Activated CD8-positive, alpha-beta T cell treated with anti-CD3 and anti-CD28 coated beads for 36 hours (primary cell): Measurements from ENCODE around the gene FXYD3. TPM values are rescaled to one million over a fixed set of nuclear protein-coding genes. Genes with fewer than 3 reads are reported as not detected.
A peak's percentile ranks its signal among the peaks of the same experiment; 100 is the strongest.
"Not testable (repeated sequence)": the region's sequence is repeated elsewhere in the genome, so short reads cannot be mapped to it uniquely, and the experiment has no call there.

Source experiments
- ATAC-seq: fragments of 200-7000 bp; cut with Tn5 transposase; one replicate; pipeline ENCODE4 v1.10.0; 2021; ENCODE audit warnings: mild to moderate bottlenecking, moderate library complexity
- CTCF ChIA-PET: fragments of 350-600 bp; sonication (Branson Sonifier 250); formaldehyde crosslinking; loops from one replicate; lab custom pipeline; 2021; ENCODE audit warnings: antibody characterized with exemption; lab: Charles Lee
- POLR2A ChIA-PET: fragments of 350-600 bp; sonication (Branson Sonifier 250); formaldehyde crosslinking; loops from one replicate; lab custom pipeline; 2021; ENCODE audit warnings: antibody characterized with exemption; lab: Charles Lee
- DNase-seq: peaks from one replicate; pipeline ENCODE4 v3.0.0-alpha.2; 2020
- H3K27ac Mint-ChIP-seq: one replicate; pipeline ENCODE4 v1.8.0; 2021; ENCODE audit warnings: mild to moderate bottlenecking, mixed read lengths
- H3K27me3 Mint-ChIP-seq: one replicate; pipeline ENCODE4 v1.8.0; 2021; ENCODE audit warnings: mixed read lengths
- H3K36me3 Mint-ChIP-seq: one replicate; pipeline ENCODE4 v1.8.0; 2021; ENCODE audit warnings: low read depth, mixed read lengths
- H3K4me1 Mint-ChIP-seq: one replicate; pipeline ENCODE4 v1.8.0; 2021; ENCODE audit warnings: low read depth, mixed read lengths
- H3K4me3 Mint-ChIP-seq: one replicate; pipeline ENCODE4 v1.8.0; 2021; ENCODE audit warnings: mild to moderate bottlenecking, moderate library complexity, mixed read lengths
- H3K9me3 Mint-ChIP-seq: one replicate; pipeline ENCODE4 v1.8.0; 2021; ENCODE audit warnings: mixed read lengths
- CTCF ChIP-seq: fragments of 200-600 bp; IDR thresholded peaks from one replicate; pipeline ENCODE4 v1.8.0; 2022; ENCODE audit warnings: antibody characterized with exemption, mild to moderate bottlenecking
- intact Hi-C: fragments of 100-400 bp; cut with micrococcal nuclease; formaldehyde crosslinking; loops from one replicate; pipeline ENCODE4 v1.10.0; 2022
- total RNA-seq, 2 experiments: library from RNA; stranded (reverse); gene quantifications; one replicate each; pipeline ENCODE4 v1.2.3, GENCODE V29; 2021

FXYD3 gene
- total RNA-seq, 2 experiments from 2014 or later: not detected

GRCh38 chr19:35146746-35147459 lies 31.3 kb downstream of the FXYD3 start:
- ChIA-PET CTCF (interaction anchor here (1.1 kb wide), 1 partner anchor 80 kb away, joined by 3 read pairs; no protein-coding TSS in a partner anchor), POLR2A (interaction anchor here (1.1 kb wide), 1 partner anchor 10 kb away, joined by 3 read pairs; no protein-coding TSS in a partner anchor)
- DNase-seq (no peak), ATAC-seq (no peak)
- no peak for TF ChIP-seq CTCF
- no peak overlapping the region for H3K27ac Mint-ChIP-seq
- H3K27me3 Mint-ChIP-seq: peaks cover 7% of the 10 kb centered on the region
- no peaks in the 10 kb centered on the region for H3K36me3 Mint-ChIP-seq
- intact Hi-C loops: loop anchor here (10.0 kb wide), 1 partner anchor 118 kb away; the partner anchor contains the start of gene USF2
- H3K9me3 Mint-ChIP-seq: no peaks in the 10 kb centered on the region
- peaks cover 26% of the 10 kb centered on the region for H3K4me1 Mint-ChIP-seq
- H3K4me3 Mint-ChIP-seq: no peak overlapping the region

DNA sequence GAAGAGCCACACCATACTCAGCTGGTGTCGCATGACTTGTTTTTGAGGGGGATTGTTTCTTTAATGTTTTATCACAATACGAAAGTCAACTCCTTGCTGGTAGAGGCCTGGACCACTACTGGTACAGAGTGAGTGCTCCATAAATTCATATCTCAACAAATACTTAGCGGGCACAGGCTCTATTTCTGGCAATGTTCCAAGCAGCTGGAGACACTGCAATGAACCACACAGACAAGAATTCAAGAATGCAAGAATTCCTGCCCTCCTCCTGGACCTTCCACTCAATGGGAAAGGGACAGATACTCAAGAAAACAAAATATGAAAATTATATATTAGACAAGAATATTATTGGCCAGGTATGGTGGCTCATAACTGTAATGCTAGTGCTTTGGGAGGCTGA lies 33.8 kb downstream of the FXYD3 start:
- ChIA-PET CTCF (interaction anchor here (1.3 kb wide), 1 partner anchor 92 kb away, joined by 3 read pairs; no protein-coding TSS in a partner anchor), POLR2A (interaction anchor here (0.6 kb wide), 1 partner anchor 38 kb away, joined by 3 read pairs; no protein-coding TSS in a partner anchor)
- no peak for TF ChIP-seq CTCF
- ATAC-seq: no peak
- H3K36me3 Mint-ChIP-seq: no peaks in the 10 kb centered on the region
- peaks cover 17% of the 10 kb centered on the region for H3K4me1 Mint-ChIP-seq
- no peak overlapping the region for H3K27ac Mint-ChIP-seq
- no peak overlapping the region for H3K4me3 Mint-ChIP-seq
- H3K9me3 Mint-ChIP-seq: no peaks in the 10 kb centered on the region
- H3K27me3 Mint-ChIP-seq: no peaks in the 10 kb centered on the region
- DNase-seq: no peak
- intact Hi-C loops: loop anchor here (10.0 kb wide), 1 partner anchor 115 kb away; the partner anchor contains the start of gene USF2

- Mint-ChIP-seq H3K27me3 (no peaks in the 10 kb centered on the region), H3K36me3 (peaks cover 4% of the 10 kb centered on the region), H3K9me3 (no peaks in the 10 kb centered on the region), H3K4me1 (peaks cover 14% of the 10 kb centered on the region), H3K27ac (no peak overlapping the region), H3K4me3 (no peak overlapping the region)
- ATAC-seq: no peak
- ChIA-PET CTCF (interaction anchor here (1.3 kb wide), 1 partner anchor 91 kb away, joined by 3 read pairs; no protein-coding TSS in a partner anchor), POLR2A (interaction anchor here (1.2 kb wide), 1 partner anchor 14 kb away, joined by 4 read pairs; no protein-coding TSS in a partner anchor)
- no peak for TF ChIP-seq CTCF
- no peak for DNase-seq
- intact Hi-C loops: no loop called here
These were observed 34.8 kb downstream of the FXYD3 start for GRCh38 chr19:35150445-35150844.

GRCh38 chr19:35151273-35152065 lies 35.8 kb downstream of the FXYD3 start:
- ChIA-PET CTCF (interaction anchor here (0.8 to 6.2 kb wide), 2 partner anchors 9 to 15 kb away, joined by 3 to 57 read pairs; partner anchors contain the start of gene FXYD7), POLR2A (interaction anchor here (1.2 kb wide), 1 partner anchor 13 kb away, joined by 4 read pairs; no protein-coding TSS in a partner anchor)
- ATAC-seq (no peak), DNase-seq (no peak)
- H3K36me3 Mint-ChIP-seq: peaks cover 14% of the 10 kb centered on the region
- H3K27ac Mint-ChIP-seq: no peak overlapping the region
- no peaks in the 10 kb centered on the region for H3K9me3 Mint-ChIP-seq
- no peaks in the 10 kb centered on the region for H3K27me3 Mint-ChIP-seq
- peaks cover 20% of the 10 kb centered on the region for H3K4me1 Mint-ChIP-seq
- intact Hi-C loops: no loop called here
- H3K4me3 Mint-ChIP-seq: no peak overlapping the region
- no peak for TF ChIP-seq CTCF

GRCh38 chr19:35153129-35153522 lies 37.5 kb downstream of the FXYD3 start:
- POLR2A ChIA-PET: interaction anchor here (1.4 to 2.0 kb wide), 4 partner anchors 9 to 61 kb away, joined by 5 to 11 read pairs (median 8); no protein-coding TSS in a partner anchor
- H3K9me3 Mint-ChIP-seq, DNase-seq, intact Hi-C loops, H3K27me3 Mint-ChIP-seq, ATAC-seq: not testable (repeated sequence)
- Mint-ChIP-seq H3K4me3 (peak overlapping the region; percentile 95), H3K36me3 (peaks cover 31% of the 10 kb centered on the region), H3K4me1 (peaks cover 34% of the 10 kb centered on the region), H3K27ac (peak overlapping the region; percentile 55)
- CTCF ChIA-PET: interaction anchor here (1.0 to 6.2 kb wide), 11 partner anchors 8 to 86 kb away, joined by 3 to 57 read pairs (median 8); partner anchors contain the start of gene FXYD7
